Activated CD8-positive, alpha-beta memory T cell treated with anti-CD3 and anti-CD28 coated beads, Interleukin-2, amount 10 ng/mL, durations not matched to agents 7 days and 5 days (primary cell): Measurements from ENCODE around the gene NRIP3. TPM values are rescaled to one million over a fixed set of nuclear protein-coding genes. Genes with fewer than 3 reads are reported as not detected.
"Not testable (repeated sequence)": the region's sequence is repeated elsewhere in the genome, so short reads cannot be mapped to it uniquely, and the experiment has no call there.

Source experiments
- ATAC-seq: fragments of 150-1000 bp; cut with Tn5 transposase; one replicate; pipeline ENCODE4 v1.10.0; 2021; ENCODE audit warnings: moderate library complexity
- CTCF ChIA-PET: fragments of 350-600 bp; sonication (Branson Sonifier 250); formaldehyde crosslinking; loops from one replicate; lab custom pipeline; 2021; ENCODE audit warnings: antibody characterized with exemption; lab: Charles Lee
- DNase-seq: peaks from one replicate; pipeline ENCODE4 v3.0.0-alpha.2; 2020
- H3K27ac Mint-ChIP-seq: one replicate; pipeline ENCODE4 v1.8.0; 2021; ENCODE audit warnings: mild to moderate bottlenecking, mixed read lengths
- H3K27me3 Mint-ChIP-seq: one replicate; pipeline ENCODE4 v1.8.0; 2021; ENCODE audit warnings: mixed read lengths
- H3K36me3 Mint-ChIP-seq: one replicate; pipeline ENCODE4 v1.8.0; 2021; ENCODE audit warnings: mild to moderate bottlenecking, mixed read lengths
- H3K4me1 Mint-ChIP-seq: one replicate; pipeline ENCODE4 v1.8.0; 2021; ENCODE audit warnings: mixed read lengths
- H3K4me3 Mint-ChIP-seq: one replicate; pipeline ENCODE4 v1.8.0; 2021; ENCODE audit warnings: mild to moderate bottlenecking, moderate library complexity, mixed read lengths
- H3K9me3 Mint-ChIP-seq: one replicate; pipeline ENCODE4 v1.8.0; 2022; ENCODE audit warnings: low read depth, mixed read lengths
- total RNA-seq, 2 experiments: library from RNA; stranded (reverse); gene quantifications; one replicate each; pipeline ENCODE4 v1.2.3, GENCODE V29; 2021

NRIP3 gene
- total RNA-seq, 2 experiments from 2014 or later, result 0.91 to 2.1 TPM

GRCh38 chr11:9029422-9029821 is 25.6 kb upstream of the NRIP3 start:
- no peak for ATAC-seq
- H3K4me1 Mint-ChIP-seq, result no peaks in the 10 kb centered on the region

GRCh38 chr11:9028581-9028980 is 24.8 kb upstream of the NRIP3 start:
- Mint-ChIP-seq H3K4me3 (no peak overlapping the region), H3K4me1 (no peaks in the 10 kb centered on the region), H3K27me3 (peaks cover 18% of the 10 kb centered on the region), H3K36me3 (no peaks in the 10 kb centered on the region), H3K27ac (no peak overlapping the region), H3K9me3 (no peaks in the 10 kb centered on the region)
- no peak for DNase-seq
- no peak for ATAC-seq
- CTCF ChIA-PET, result interaction anchor here (2.0 to 3.3 kb wide), 2 partner anchors 12 to 109 kb away, joined by 6 to 18 read pairs; no protein-coding TSS in a partner anchor

More at GRCh38 chr11:9029422-9029821, 25.6 kb upstream of the NRIP3 start:
- CTCF ChIA-PET, result interaction anchor here (0.6 to 3.3 kb wide), 3 partner anchors 13 to 460 kb away, joined by 3 to 18 read pairs (median 6); no protein-coding TSS in a partner anchor
- DNase-seq, result no peak
- H3K27ac Mint-ChIP-seq, result no peak overlapping the region
- H3K27me3 Mint-ChIP-seq, result peaks cover 15% of the 10 kb centered on the region
- no peak overlapping the region for H3K4me3 Mint-ChIP-seq
- no peaks in the 10 kb centered on the region for H3K9me3 Mint-ChIP-seq
- no peaks in the 10 kb centered on the region for H3K36me3 Mint-ChIP-seq

GRCh38 chr11:9025101-9025850 is 21.5 kb upstream of the NRIP3 start:
- no peaks in the 10 kb centered on the region for H3K9me3 Mint-ChIP-seq
- no peaks in the 10 kb centered on the region for H3K36me3 Mint-ChIP-seq
- no peak overlapping the region for H3K4me3 Mint-ChIP-seq
- H3K4me1 Mint-ChIP-seq, result peaks cover 10% of the 10 kb centered on the region
- ATAC-seq (no peak), DNase-seq (no peak)
- H3K27me3 Mint-ChIP-seq, result peaks cover 34% of the 10 kb centered on the region
- no peak overlapping the region for H3K27ac Mint-ChIP-seq
- CTCF ChIA-PET, result interaction anchor here (2.1 to 2.6 kb wide), 2 partner anchors 10 to 112 kb away, joined by 7 to 23 read pairs; no protein-coding TSS in a partner anchor

DNA sequence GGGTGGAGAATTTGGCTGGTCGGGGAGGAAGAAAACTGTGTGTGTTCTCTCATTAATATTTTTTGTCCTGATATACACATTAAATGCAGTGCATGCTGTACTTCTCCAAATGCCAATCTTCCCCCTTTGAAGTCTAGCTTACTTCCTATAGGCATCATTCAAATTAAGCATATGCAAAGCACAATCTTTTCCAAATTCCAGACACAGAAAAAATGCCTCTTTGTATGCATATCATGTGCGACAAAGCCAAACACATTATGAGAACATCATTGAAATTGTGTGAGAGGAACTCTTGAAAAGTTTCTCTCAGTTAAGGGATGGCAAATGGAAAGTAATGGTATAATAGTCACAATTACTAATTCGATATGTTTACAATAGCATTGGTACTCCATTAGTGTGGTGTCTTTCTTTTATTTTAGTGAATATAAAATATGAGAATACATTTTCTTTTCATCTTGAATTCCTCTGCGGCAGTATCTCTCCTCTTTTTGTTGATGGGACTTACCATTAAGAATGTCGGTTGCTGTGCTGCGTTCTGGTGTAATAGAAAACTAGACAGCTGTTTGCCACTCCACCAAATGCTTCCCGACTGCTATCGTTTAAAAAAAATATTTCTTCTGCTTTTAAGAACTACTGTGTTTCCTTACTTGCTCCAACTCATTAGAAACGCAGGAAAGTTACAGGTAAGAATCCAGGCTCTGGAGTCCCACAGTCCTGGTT is 19.3 kb upstream of the NRIP3 start:
- peaks cover 30% of the 10 kb centered on the region for H3K27me3 Mint-ChIP-seq
- no peak for ATAC-seq
- no peak overlapping the region for H3K4me3 Mint-ChIP-seq
- no peaks in the 10 kb centered on the region for H3K9me3 Mint-ChIP-seq
- CTCF ChIA-PET, result interaction anchor here (2.1 kb wide), 1 partner anchor 114 kb away, joined by 7 read pairs; no protein-coding TSS in a partner anchor
- peaks cover 11% of the 10 kb centered on the region for H3K4me1 Mint-ChIP-seq
- no peaks in the 10 kb centered on the region for H3K36me3 Mint-ChIP-seq
- no peak for DNase-seq
- no peak overlapping the region for H3K27ac Mint-ChIP-seq

GRCh38 chr11:9020916-9021315 is 17.1 kb upstream of the NRIP3 start:
- DNase-seq, result no peak
- CTCF ChIA-PET, result interaction anchor here (1.2 kb wide), 1 partner anchor 117 kb away, joined by 3 read pairs; no protein-coding TSS in a partner anchor
- no peak overlapping the region for H3K4me3 Mint-ChIP-seq
- no peaks in the 10 kb centered on the region for H3K36me3 Mint-ChIP-seq
- no peak for ATAC-seq
- no peaks in the 10 kb centered on the region for H3K9me3 Mint-ChIP-seq
- no peak overlapping the region for H3K27ac Mint-ChIP-seq
- peaks cover 30% of the 10 kb centered on the region for H3K27me3 Mint-ChIP-seq
- H3K4me1 Mint-ChIP-seq, result peaks cover 23% of the 10 kb centered on the region

- Mint-ChIP-seq H3K4me1 (peaks cover 27% of the 10 kb centered on the region), H3K4me3 (no peak overlapping the region), H3K27me3 (peaks cover 28% of the 10 kb centered on the region), H3K9me3 (no peaks in the 10 kb centered on the region), H3K36me3 (no peaks in the 10 kb centered on the region), H3K27ac (no peak overlapping the region)
- DNase-seq (no peak), ATAC-seq (no peak)
- CTCF ChIA-PET, result no interaction called here
Observed at GRCh38 chr11:9019861-9020260, 16.1 kb upstream of the NRIP3 start.

GRCh38 chr11:9017773-9018172 is 14.0 kb upstream of the NRIP3 start:
- no peak overlapping the region for H3K27ac Mint-ChIP-seq
- ATAC-seq (no peak), DNase-seq (no peak)
- H3K9me3 Mint-ChIP-seq, result no peaks in the 10 kb centered on the region
- no peak overlapping the region for H3K4me3 Mint-ChIP-seq
- H3K4me1 Mint-ChIP-seq, result peaks cover 27% of the 10 kb centered on the region
- peaks cover 16% of the 10 kb centered on the region for H3K27me3 Mint-ChIP-seq
- CTCF ChIA-PET, result interaction anchor here (1.0 to 6.2 kb wide), 6 partner anchors 7 to 489 kb away, joined by 3 to 79 read pairs (median 20); no protein-coding TSS in a partner anchor
- H3K36me3 Mint-ChIP-seq, result no peaks in the 10 kb centered on the region

DNA sequence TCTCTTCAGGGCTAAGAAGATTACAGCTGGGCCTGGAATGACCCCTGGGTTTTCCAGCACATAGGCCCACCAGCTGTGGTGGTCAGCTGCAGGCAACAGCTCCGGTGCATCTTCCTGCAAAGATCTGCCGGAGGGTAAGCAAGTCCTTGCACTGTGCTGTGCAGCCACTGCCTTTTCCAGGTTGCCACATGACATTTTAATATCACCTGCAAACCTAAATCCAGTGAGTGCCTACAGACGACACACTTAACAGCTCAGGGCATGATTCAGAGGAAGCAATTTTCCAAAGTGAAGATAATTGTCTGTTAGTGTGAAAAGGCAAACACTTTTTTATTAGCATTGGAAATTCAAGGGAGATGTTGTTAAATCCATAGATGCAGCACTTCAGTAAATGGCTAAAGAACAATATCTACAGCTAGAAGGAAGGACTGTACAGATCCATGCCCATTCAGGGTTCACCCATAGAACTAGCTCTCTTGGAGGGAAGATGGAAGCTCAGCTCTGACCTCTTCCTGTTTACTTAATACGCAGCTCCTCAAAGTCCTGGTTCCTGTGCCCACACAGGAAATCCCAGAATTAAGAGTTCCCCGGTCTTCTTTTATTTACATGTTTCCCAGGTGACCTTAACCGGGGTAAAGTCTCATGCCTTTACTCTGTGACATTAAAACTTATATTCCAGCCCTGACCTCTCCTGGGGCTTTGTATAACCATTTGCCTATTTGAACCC is 13.3 kb upstream of the NRIP3 start:
- Mint-ChIP-seq H3K27me3 (peaks cover 11% of the 10 kb centered on the region), H3K9me3 (no peaks in the 10 kb centered on the region), H3K4me1 (peaks cover 22% of the 10 kb centered on the region), H3K36me3 (no peaks in the 10 kb centered on the region), H3K4me3 (no peak overlapping the region), H3K27ac (no peak overlapping the region)
- ATAC-seq, result no peak
- no peak for DNase-seq
- CTCF ChIA-PET, result interaction anchor here (1.0 to 6.2 kb wide), 10 partner anchors 8 to 490 kb away, joined by 3 to 79 read pairs (median 14); no protein-coding TSS in a partner anchor

GRCh38 chr11:9015677-9016076 is 11.9 kb upstream of the NRIP3 start:
- CTCF ChIA-PET, result interaction anchor here (1.0 to 6.2 kb wide), 19 partner anchors 9 to 491 kb away, joined by 3 to 79 read pairs (median 7); partner anchors contain the start of genes NRIP3 and TMEM9B
- DNase-seq (peak; percentile 73), ATAC-seq (peak; percentile 87)
- Mint-ChIP-seq H3K36me3 (no peaks in the 10 kb centered on the region), H3K4me1 (peaks cover 18% of the 10 kb centered on the region), H3K9me3 (no peaks in the 10 kb centered on the region), H3K4me3 (no peak overlapping the region), H3K27me3 (peaks cover 19% of the 10 kb centered on the region), H3K27ac (no peak overlapping the region)

DNA sequence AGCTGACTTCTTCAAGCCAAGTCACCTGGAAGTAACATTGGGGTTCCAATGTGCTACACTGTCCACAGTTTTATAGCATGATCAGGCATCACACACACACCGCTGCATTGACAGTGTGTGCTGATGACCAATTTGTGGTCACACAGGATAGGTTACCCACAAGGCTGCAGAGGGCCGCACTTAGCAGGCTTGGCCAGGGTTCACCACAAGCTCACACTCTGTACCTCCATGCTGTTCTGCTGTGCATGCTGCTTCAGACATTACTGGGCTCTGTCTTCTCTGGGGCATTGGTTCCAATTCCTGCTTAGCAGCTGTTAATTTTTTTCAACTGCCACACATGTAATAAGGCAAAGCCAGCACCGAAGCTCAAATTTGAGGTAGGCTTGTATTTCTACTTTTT is 11.0 kb upstream of the NRIP3 start:
- CTCF ChIA-PET, result interaction anchor here (1.1 to 6.2 kb wide), 10 partner anchors 9 to 492 kb away, joined by 3 to 79 read pairs (median 13); partner anchors contain the start of gene NRIP3
- H3K4me1 Mint-ChIP-seq, result peaks cover 18% of the 10 kb centered on the region
- H3K27ac Mint-ChIP-seq, result no peak overlapping the region
- ATAC-seq (no peak), DNase-seq (no peak)
- peaks cover 25% of the 10 kb centered on the region for H3K27me3 Mint-ChIP-seq
- no peak overlapping the region for H3K4me3 Mint-ChIP-seq
- H3K9me3 Mint-ChIP-seq, result no peaks in the 10 kb centered on the region
- no peaks in the 10 kb centered on the region for H3K36me3 Mint-ChIP-seq

GRCh38 chr11:9013373-9013772 is 9.6 kb upstream of the NRIP3 start:
- DNase-seq (no peak), ATAC-seq (no peak)
- H3K27ac Mint-ChIP-seq, result no peak overlapping the region
- H3K36me3 Mint-ChIP-seq, result no peaks in the 10 kb centered on the region
- H3K9me3 Mint-ChIP-seq, result no peaks in the 10 kb centered on the region
- H3K4me1 Mint-ChIP-seq, result peaks cover 18% of the 10 kb centered on the region
- peaks cover 32% of the 10 kb centered on the region for H3K27me3 Mint-ChIP-seq
- no peak overlapping the region for H3K4me3 Mint-ChIP-seq
- CTCF ChIA-PET, result interaction anchor here (1.8 to 6.2 kb wide), 3 partner anchors 12 to 125 kb away, joined by 7 to 79 read pairs (median 23); no protein-coding TSS in a partner anchor

DNA sequence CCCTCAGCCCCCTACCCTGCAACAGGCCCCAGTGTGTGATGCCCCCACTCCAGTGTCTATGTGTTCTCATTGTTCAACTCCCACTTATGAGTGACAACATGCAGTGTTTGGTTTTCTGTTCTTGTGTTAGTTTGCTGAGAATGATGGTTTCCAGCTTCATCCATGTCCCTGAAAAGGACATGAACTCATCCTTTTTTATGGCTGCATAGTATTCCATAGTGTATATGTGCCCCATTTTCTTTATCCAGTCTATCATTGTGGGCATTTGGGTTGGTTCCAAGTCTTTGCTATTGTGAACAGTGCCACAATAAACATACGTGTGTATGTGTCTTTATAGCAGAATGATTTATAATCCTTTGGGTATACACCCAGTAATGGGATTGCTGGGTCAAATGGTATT is 5.7 kb upstream of the NRIP3 start:
- CTCF ChIA-PET, H3K4me1 Mint-ChIP-seq, H3K9me3 Mint-ChIP-seq, H3K4me3 Mint-ChIP-seq, DNase-seq, H3K36me3 Mint-ChIP-seq, H3K27ac Mint-ChIP-seq, ATAC-seq: not testable (repeated sequence)
- peaks cover 64% of the 10 kb centered on the region for H3K27me3 Mint-ChIP-seq

DNA sequence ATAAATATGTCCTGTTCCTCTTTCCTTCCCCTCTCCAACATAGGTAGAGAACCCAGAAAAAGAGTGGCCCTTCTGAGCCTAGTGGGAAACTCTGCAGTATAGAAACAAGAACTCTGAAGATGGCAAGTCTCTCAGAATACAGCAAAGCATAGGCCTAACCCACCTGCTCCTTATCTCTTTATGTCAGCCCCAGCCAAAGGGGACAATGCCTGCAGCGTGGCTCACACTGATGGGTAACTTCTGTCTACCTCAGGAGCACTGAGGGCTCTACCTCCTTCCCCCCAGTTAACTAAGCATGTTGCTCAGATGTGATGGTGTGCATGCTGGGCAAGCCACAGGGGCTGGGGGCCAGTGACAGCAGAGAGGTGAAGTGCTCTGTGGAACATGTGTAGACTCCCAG is 4.9 kb upstream of the NRIP3 start:
- H3K27ac Mint-ChIP-seq, result no peak overlapping the region
- peaks cover 6% of the 10 kb centered on the region for H3K4me1 Mint-ChIP-seq
- no peaks in the 10 kb centered on the region for H3K9me3 Mint-ChIP-seq
- DNase-seq, result no peak
- CTCF ChIA-PET, result no interaction called here
- H3K4me3 Mint-ChIP-seq, result no peak overlapping the region
- no peak for ATAC-seq
- no peaks in the 10 kb centered on the region for H3K36me3 Mint-ChIP-seq
- H3K27me3 Mint-ChIP-seq, result peaks cover 64% of the 10 kb centered on the region
